RWPE1 (cell line): Measurements from ENCODE around the gene ADGRL3.

Source experiments
- CTCF ChIA-PET: fragments of 350-600 bp; sonication (Branson Sonifier 250); formaldehyde crosslinking; extraction: SDS; loops from one replicate; lab custom pipeline; 2021; lab: Yijun Ruan, JAX
- POLR2A ChIA-PET: fragments of 400-600 bp; formaldehyde crosslinking; extraction: SDS; loops from one replicate; lab custom pipeline; 2020; ENCODE audit warnings: antibody characterized with exemption; ENCODE audit not compliant: low non-redundant PET; lab: Yijun Ruan, JAX
- DNase-seq: peaks from one replicate; pipeline ENCODE4 v3.0.0; 2012; ENCODE audit warnings: low spot score
- H3K27ac ChIP-seq: fragments of 450-650 bp; 2 replicates; pipeline ENCODE4 v1.5.1; 2017
- TF ChIP-seq, protein P1 (sequence below): fragments of 450-650 bp; conservative IDR thresholded peaks from 2 replicates; pipeline ENCODE4 v1.5.1; 2017; ENCODE audit warnings: low read depth, mild to moderate bottlenecking

ADGRL3 gene

GRCh38 chr4:61308033-61308432 is 107.9 kb downstream of the ADGRL3 start:
- H3K27ac ChIP-seq, result no peak overlapping the region
- no peak for DNase-seq
- TF ChIP-seq, protein P1, sequence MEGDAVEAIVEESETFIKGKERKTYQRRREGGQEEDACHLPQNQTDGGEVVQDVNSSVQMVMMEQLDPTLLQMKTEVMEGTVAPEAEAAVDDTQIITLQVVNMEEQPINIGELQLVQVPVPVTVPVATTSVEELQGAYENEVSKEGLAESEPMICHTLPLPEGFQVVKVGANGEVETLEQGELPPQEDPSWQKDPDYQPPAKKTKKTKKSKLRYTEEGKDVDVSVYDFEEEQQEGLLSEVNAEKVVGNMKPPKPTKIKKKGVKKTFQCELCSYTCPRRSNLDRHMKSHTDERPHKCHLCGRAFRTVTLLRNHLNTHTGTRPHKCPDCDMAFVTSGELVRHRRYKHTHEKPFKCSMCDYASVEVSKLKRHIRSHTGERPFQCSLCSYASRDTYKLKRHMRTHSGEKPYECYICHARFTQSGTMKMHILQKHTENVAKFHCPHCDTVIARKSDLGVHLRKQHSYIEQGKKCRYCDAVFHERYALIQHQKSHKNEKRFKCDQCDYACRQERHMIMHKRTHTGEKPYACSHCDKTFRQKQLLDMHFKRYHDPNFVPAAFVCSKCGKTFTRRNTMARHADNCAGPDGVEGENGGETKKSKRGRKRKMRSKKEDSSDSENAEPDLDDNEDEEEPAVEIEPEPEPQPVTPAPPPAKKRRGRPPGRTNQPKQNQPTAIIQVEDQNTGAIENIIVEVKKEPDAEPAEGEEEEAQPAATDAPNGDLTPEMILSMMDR, result no peak
- POLR2A ChIA-PET, result no interaction called here
- CTCF ChIA-PET, result no interaction called here

- no peak overlapping the region for H3K27ac ChIP-seq
- TF ChIP-seq, protein P1, result no peak
- CTCF ChIA-PET, result no interaction called here
- POLR2A ChIA-PET, result no interaction called here
- no peak for DNase-seq
These were observed 109.5 kb downstream of the ADGRL3 start for GRCh38 chr4:61309616-61310015.

DNA sequence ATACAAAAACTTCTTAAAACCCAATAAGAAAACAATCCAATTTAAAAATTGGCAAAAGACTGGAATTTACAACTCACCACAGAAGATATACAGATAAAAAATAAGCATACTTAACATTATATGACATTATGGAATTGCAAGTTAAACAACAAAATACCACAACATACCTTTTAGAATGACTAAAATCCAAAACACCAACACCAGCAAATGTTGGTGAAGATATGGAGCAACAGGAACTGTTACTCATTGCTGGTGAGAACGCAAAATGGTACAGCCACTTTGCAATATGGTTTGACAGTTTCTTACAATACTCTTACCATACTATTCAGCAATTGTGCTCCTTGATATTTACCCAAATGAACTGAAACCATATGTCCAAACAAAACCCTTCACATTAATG is 112.4 kb downstream of the ADGRL3 start:
- CTCF ChIA-PET, result no interaction called here
- no peak for DNase-seq
- TF ChIP-seq, protein P1, result no peak
- POLR2A ChIA-PET, result no interaction called here
- no peak overlapping the region for H3K27ac ChIP-seq

DNA sequence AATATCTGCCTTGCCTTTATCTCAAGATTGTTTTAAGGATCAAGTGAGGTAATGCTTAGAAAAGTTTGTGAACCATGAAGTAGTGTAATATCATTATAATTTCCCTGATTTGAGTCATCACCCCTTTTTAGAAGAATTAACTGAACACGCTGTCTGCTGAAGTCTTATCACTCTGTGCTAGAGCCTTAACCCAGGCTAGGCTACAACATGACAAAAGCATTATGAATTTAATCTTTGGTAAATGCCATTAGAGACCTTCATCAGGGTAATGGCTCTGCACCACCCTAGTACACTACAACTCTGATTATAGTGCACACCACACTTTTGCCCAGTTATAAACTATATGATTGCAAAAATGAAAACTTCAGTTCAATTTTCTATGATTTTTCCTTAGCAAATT is 118.3 kb downstream of the ADGRL3 start:
- CTCF ChIA-PET, result no interaction called here

DNA sequence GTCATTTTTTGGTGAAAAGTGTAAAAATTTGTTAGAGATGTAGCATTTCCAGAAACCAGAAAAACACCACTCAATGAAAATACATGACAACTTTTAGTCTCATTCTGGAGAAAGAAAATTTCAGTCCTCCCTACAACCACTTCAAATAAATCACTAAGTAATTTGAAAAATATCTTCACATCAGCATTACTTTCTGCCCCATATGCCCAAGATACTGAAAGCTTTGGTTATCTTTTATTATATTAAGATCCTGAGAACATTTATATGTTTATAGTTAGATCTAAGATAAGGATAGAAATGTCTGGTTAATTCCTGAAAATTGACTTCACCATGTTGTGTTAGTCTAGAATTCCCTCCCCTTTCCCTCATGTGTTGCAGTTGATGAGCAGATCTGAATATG is 119.0 kb downstream of the ADGRL3 start:
- CTCF ChIA-PET, result interaction anchor here (0.6 kb wide), 1 partner anchor 272 kb away, joined by 3 read pairs; no protein-coding TSS in a partner anchor

More for the DNA sequence above, 118.3 kb downstream of the ADGRL3 start:
- H3K27ac ChIP-seq, result no peak overlapping the region
- TF ChIP-seq, protein P1, result no peak
- no peak for DNase-seq
- POLR2A ChIA-PET, result no interaction called here

GRCh38 chr4:61320154-61320553 is 120.0 kb downstream of the ADGRL3 start:
- CTCF ChIA-PET, result no interaction called here
- POLR2A ChIA-PET, result no interaction called here
- TF ChIP-seq, protein P1, result no peak
- H3K27ac ChIP-seq, result no peak overlapping the region
- DNase-seq, result no peak

More for the DNA sequence above, 119.0 kb downstream of the ADGRL3 start:
- TF ChIP-seq, protein P1, result no peak
- no peak overlapping the region for H3K27ac ChIP-seq
- DNase-seq, result no peak
- POLR2A ChIA-PET, result no interaction called here
